ENCODE measurements around the gene SEMG1. TPM values are rescaled to one million over a fixed set of nuclear protein-coding genes. Genes with fewer than 3 reads are reported as not detected.

Gene SEMG1
- total and polyA plus RNA-seq, 4 donors, result not detected

DNA sequence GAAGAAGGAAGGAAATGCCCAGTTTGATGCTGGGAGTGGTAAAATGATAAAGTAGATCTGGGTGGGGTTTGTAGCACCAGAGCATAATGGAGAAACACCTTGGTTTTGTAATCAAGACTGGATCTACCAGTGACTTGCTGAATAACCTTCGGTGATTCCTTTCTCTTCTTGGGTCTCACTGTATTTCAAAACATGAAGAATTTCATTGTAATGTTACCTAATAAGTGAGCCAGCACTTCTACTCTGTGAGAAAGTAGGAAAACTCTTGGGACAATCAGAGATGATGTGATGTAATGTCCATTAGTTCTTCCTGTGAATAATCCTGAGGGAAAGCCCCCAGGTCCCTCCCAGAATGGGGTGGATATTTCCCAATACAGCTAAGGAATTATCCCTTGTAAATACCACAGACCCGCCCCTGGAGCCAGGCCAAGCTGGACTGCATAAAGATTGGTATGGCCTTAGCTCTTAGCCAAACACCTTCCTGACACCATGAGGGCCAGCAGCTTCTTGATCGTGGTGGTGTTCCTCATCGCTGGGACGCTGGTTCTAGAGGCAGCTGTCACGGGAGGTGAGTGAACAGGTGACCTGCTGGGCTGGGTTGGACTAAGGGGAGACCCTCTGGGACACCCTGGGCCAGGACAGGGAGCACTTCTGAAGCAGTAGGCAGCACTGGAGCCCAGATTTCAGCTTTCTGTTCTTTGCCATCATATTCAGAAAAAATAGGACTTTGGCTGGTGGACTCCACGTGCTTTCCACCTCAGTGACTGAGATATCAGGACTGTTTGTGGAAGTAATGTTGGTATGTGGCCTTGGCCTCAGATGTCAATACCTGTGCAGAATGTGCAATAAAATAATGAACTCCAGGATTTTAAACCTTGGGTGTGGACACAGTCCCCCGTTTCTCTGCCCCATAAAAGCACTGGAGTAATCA, 32.1 kb upstream of the SEMG1 start, which contains the start of gene PI3 (continued):
- TF ChIP-seq, protein P1, sequence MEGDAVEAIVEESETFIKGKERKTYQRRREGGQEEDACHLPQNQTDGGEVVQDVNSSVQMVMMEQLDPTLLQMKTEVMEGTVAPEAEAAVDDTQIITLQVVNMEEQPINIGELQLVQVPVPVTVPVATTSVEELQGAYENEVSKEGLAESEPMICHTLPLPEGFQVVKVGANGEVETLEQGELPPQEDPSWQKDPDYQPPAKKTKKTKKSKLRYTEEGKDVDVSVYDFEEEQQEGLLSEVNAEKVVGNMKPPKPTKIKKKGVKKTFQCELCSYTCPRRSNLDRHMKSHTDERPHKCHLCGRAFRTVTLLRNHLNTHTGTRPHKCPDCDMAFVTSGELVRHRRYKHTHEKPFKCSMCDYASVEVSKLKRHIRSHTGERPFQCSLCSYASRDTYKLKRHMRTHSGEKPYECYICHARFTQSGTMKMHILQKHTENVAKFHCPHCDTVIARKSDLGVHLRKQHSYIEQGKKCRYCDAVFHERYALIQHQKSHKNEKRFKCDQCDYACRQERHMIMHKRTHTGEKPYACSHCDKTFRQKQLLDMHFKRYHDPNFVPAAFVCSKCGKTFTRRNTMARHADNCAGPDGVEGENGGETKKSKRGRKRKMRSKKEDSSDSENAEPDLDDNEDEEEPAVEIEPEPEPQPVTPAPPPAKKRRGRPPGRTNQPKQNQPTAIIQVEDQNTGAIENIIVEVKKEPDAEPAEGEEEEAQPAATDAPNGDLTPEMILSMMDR (IDR thresholded peaks at IDR 0.05; ENCODE audit: low read depth, low read length, missing input control), result no peak
- TF ChIP-seq, protein P2, sequence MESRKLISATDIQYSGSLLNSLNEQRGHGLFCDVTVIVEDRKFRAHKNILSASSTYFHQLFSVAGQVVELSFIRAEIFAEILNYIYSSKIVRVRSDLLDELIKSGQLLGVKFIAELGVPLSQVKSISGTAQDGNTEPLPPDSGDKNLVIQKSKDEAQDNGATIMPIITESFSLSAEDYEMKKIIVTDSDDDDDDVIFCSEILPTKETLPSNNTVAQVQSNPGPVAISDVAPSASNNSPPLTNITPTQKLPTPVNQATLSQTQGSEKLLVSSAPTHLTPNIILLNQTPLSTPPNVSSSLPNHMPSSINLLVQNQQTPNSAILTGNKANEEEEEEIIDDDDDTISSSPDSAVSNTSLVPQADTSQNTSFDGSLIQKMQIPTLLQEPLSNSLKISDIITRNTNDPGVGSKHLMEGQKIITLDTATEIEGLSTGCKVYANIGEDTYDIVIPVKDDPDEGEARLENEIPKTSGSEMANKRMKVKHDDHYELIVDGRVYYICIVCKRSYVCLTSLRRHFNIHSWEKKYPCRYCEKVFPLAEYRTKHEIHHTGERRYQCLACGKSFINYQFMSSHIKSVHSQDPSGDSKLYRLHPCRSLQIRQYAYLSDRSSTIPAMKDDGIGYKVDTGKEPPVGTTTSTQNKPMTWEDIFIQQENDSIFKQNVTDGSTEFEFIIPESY (IDR thresholded peaks at IDR 0.05), result no peak
- no peak for TF ChIP-seq HNF4G (IDR thresholded peaks at IDR 0.05)

DNA sequence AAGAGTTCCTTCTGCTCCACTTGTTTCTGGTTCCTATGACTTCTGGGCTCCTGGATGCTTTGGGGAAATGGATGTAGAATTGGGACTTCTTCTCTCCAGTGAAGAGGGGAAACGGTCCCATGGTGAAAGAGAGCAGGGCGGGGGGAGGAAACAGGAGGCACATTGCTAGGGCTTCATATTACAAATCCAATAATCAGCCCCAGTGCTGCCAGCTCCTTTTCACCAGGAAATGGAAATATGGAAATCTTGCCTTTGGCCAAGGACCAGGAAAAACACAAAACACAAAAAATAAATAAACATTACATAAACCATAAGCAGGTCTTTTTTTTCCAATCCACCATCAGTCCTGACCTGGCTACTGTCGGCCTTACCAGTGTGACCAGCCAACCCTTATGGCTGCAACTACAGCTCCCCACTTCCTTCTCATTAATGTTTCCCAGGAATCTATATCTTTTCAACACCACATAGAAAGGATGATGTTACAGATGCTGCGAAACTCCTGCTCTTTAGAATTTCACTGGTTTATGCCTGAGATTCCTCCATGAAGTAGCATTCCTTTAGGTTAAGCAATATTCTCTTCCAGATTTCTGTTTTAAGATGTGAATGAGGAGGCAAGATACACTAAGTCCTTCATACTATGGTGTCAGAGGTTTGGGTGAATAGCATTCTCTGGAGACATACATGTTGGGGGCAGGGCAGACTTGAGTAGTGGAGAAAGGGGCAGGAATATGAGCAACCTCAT, 30.1 kb upstream of the SEMG1 start:
- no peak overlapping the region for H3K27ac ChIP-seq (ENCODE audit: low read depth in 1 of 2, low read length in 2 of 2)
- H3K4me1 ChIP-seq (ENCODE audit: control insufficient read depth in 4 of 4, insufficient read depth in 4 of 4, low read length in 3 of 4), result no peaks in the 10 kb centered on the region
- WGBS, result 76% methylated on average over 4 of the region's 4 CpGs
- DNase-seq (ENCODE audit: low spot score), result no peak
- H3K9ac ChIP-seq (ENCODE audit: low read depth in 1 of 2, low read length in 2 of 2), result no peak overlapping the region
- no peak for TF ChIP-seq EGR1 (IDR thresholded peaks at IDR 0.05; ENCODE audit: low read depth in 2 of 2)
- TF ChIP-seq GABPA (IDR thresholded peaks at IDR 0.05 in 1 of 2, conservative IDR thresholded peaks at IDR 0.05 in 1 of 2), result no peak
- TF ChIP-seq, protein P2 (IDR thresholded peaks at IDR 0.05), result no peak
- TF ChIP-seq SP1 (IDR thresholded peaks at IDR 0.05), result no peak
- TF ChIP-seq, protein P3, sequence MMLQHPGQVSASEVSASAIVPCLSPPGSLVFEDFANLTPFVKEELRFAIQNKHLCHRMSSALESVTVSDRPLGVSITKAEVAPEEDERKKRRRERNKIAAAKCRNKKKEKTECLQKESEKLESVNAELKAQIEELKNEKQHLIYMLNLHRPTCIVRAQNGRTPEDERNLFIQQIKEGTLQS (IDR thresholded peaks at IDR 0.05), result no peak
- TF ChIP-seq, protein P4, sequence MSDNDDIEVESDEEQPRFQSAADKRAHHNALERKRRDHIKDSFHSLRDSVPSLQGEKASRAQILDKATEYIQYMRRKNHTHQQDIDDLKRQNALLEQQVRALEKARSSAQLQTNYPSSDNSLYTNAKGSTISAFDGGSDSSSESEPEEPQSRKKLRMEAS (IDR thresholded peaks at IDR 0.05), result no peak
- no peak for TF ChIP-seq HNF4A (conservative IDR thresholded peaks at IDR 0.05)
- no peak for TF ChIP-seq FOXA2 (IDR thresholded peaks at IDR 0.05)
- peaks cover 0 to 8% (median 0%) of the 10 kb centered on the region in 4 donors for H3K27me3 ChIP-seq (ENCODE audit: control insufficient read depth in 4 of 4, insufficient read depth in 4 of 4, low read length in 3 of 4)
- no peak overlapping the region for H3K4me3 ChIP-seq (ENCODE audit: low read depth in 1 of 3, low read length in 3 of 3)
- H3K9me3 ChIP-seq (ENCODE audit: control insufficient read depth in 4 of 4, low read length in 3 of 4), result no peaks in the 10 kb centered on the region
- no peaks in the 10 kb centered on the region for H3K36me3 ChIP-seq (ENCODE audit: control insufficient read depth in 4 of 4, insufficient read depth in 3 of 4, low read depth in 1 of 4, low read length in 3 of 4)
